H9 (cell line): ENCODE results near the gene AP2A2. TPM values are rescaled to one million over a fixed set of nuclear protein-coding genes. Genes with fewer than 3 reads are reported as not detected.

Experiments
- DNase-seq: peaks from one replicate; pipeline ENCODE4 v3.0.0-alpha.2; 2017
- H2AFZ ChIP-seq: one replicate; pipeline ENCODE4 v1.6.1; 2013; ENCODE audit warnings: mild to moderate bottlenecking, low read length, control low read depth, moderate library complexity
- H2AK5ac ChIP-seq: 2 replicates; pipeline ENCODE4 v1.6.1; 2013; ENCODE audit warnings: low read length, control low read depth, mixed read lengths; ENCODE audit not compliant: insufficient read length
- H2BK120ac ChIP-seq: one replicate; pipeline ENCODE4 v1.6.1; 2013; ENCODE audit warnings: low read depth, mild to moderate bottlenecking, low read length, control low read depth, inconsistent platforms; ENCODE audit not compliant: poor library complexity, severe bottlenecking
- H2BK12ac ChIP-seq: 2 replicates; pipeline ENCODE4 v1.6.1; 2013; ENCODE audit warnings: low read length, control low read depth, mixed read lengths, low read depth; ENCODE audit not compliant: insufficient read length
- H2BK15ac ChIP-seq: 2 replicates; pipeline ENCODE4 v1.6.1; 2013; ENCODE audit warnings: low read depth, low read length, control low read depth
- H2BK20ac ChIP-seq: one replicate; pipeline ENCODE4 v1.6.1; 2013; ENCODE audit warnings: low read depth, mild to moderate bottlenecking, low read length, control low read depth, inconsistent platforms; ENCODE audit not compliant: poor library complexity, severe bottlenecking
- H2BK5ac ChIP-seq: 2 replicates; pipeline ENCODE4 v1.6.1; 2013; ENCODE audit warnings: low read length, control low read depth, mixed read lengths; ENCODE audit not compliant: insufficient read length
- H3K14ac ChIP-seq: 2 replicates; pipeline ENCODE4 v1.6.1; 2013; ENCODE audit warnings: low read length, control low read depth; ENCODE audit not compliant: insufficient read depth
- H3K18ac ChIP-seq: 2 replicates; pipeline ENCODE4 v1.6.1; 2013; ENCODE audit warnings: low read depth, mild to moderate bottlenecking, mixed read lengths, low read length, control low read depth; ENCODE audit not compliant: insufficient read length
- H3K23ac ChIP-seq: 2 replicates; pipeline ENCODE4 v1.6.1; 2013; ENCODE audit warnings: low read length, control low read depth, mixed read lengths, low read depth; ENCODE audit not compliant: insufficient read length
- H3K23me2 ChIP-seq: 2 replicates; pipeline ENCODE4 v1.6.1; 2013; ENCODE audit warnings: low read depth, mild to moderate bottlenecking, mixed read lengths, low read length, control low read depth; ENCODE audit not compliant: insufficient read length, poor library complexity, severe bottlenecking
- H3K27ac ChIP-seq: 2 replicates; pipeline ENCODE4 v1.5.1; 2013; ENCODE audit warnings: low read length, control low read depth, mixed read lengths, low read depth; ENCODE audit not compliant: insufficient read length
- H3K27me3 ChIP-seq: 2 replicates; pipeline ENCODE4 v1.6.1; 2013; ENCODE audit warnings: low read length, control low read depth, inconsistent platforms; ENCODE audit not compliant: insufficient read depth
- H3K4ac ChIP-seq: 2 replicates; pipeline ENCODE4 v1.6.1; 2013; ENCODE audit warnings: low read depth, mild to moderate bottlenecking, control low read depth, inconsistent platforms, low read length, moderate library complexity
- H3K4me1 ChIP-seq: 2 replicates; pipeline ENCODE4 v1.6.1; 2013; ENCODE audit warnings: low read length, control low read depth, inconsistent platforms; ENCODE audit not compliant: insufficient read depth
- H3K4me2 ChIP-seq: 2 replicates; pipeline ENCODE4 v1.6.1; 2013; ENCODE audit warnings: low read length, control low read depth, mixed read lengths; ENCODE audit not compliant: insufficient read length, insufficient read depth
- H3K56ac ChIP-seq: 2 replicates; pipeline ENCODE4 v1.6.1; 2013; ENCODE audit warnings: low read depth, mild to moderate bottlenecking, mixed read lengths, low read length, control low read depth; ENCODE audit not compliant: insufficient read length
- H3K79me1 ChIP-seq: 2 replicates; pipeline ENCODE4 v1.6.1; 2013; ENCODE audit warnings: low read depth, mild to moderate bottlenecking, moderate library complexity, low read length, control low read depth, inconsistent platforms; ENCODE audit not compliant: insufficient read depth, poor library complexity, severe bottlenecking
- H3K79me2 ChIP-seq: 2 replicates; pipeline ENCODE4 v1.6.1; 2013; ENCODE audit warnings: low read length, control low read depth, inconsistent platforms; ENCODE audit not compliant: insufficient read depth
- H3K9ac ChIP-seq: 2 replicates; pipeline ENCODE4 v1.6.1; 2013; ENCODE audit warnings: low read length, control low read depth, mixed read lengths; ENCODE audit not compliant: insufficient read length; ENCODE audit errors: extremely low read depth
- H3K9me3 ChIP-seq: one replicate; pipeline ENCODE4 v1.6.1; 2013; ENCODE audit warnings: low read depth, low read length, inconsistent platforms; ENCODE audit not compliant: control insufficient read depth
- H3T11ph ChIP-seq: one replicate; pipeline ENCODE4 v1.6.1; 2013; ENCODE audit warnings: mild to moderate bottlenecking, low read length, control low read depth, inconsistent platforms
- H4K20me1 ChIP-seq: one replicate; pipeline ENCODE4 v1.6.1; 2013; ENCODE audit not compliant: control insufficient read depth, insufficient read length, insufficient read depth
- H4K5ac ChIP-seq: 2 replicates; pipeline ENCODE4 v1.6.1; 2013; ENCODE audit warnings: low read depth, mild to moderate bottlenecking, mixed read lengths, low read length, control low read depth; ENCODE audit not compliant: insufficient read length
- H4K8ac ChIP-seq: replicated peaks from 2 replicates; pipeline ENCODE4 v1.6.1; 2013; ENCODE audit warnings: low read length, control low read depth, mixed read lengths, low read depth; ENCODE audit not compliant: insufficient read length
- H4K91ac ChIP-seq: 2 replicates; pipeline ENCODE4 v1.6.1; 2013; ENCODE audit warnings: low read depth, mild to moderate bottlenecking, moderate library complexity, mixed read lengths, low read length, control low read depth; ENCODE audit not compliant: insufficient read length
- H3K27ac Mint-ChIP-seq, 3 experiments: 2 replicates in 2 of 3; 3 replicates in 1 of 3; pipeline ENCODE4 v1.8.0; 2020 to 2021; ENCODE audit warnings: mixed read lengths in 3 of 3, mild to moderate bottlenecking in 1 of 3, moderate library complexity in 1 of 3
- H3K27me3 Mint-ChIP-seq: 2 replicates; pipeline ENCODE4 v1.8.0; 2021; ENCODE audit warnings: low read depth, mild to moderate bottlenecking, moderate library complexity, mixed read lengths
- H3K36me3 Mint-ChIP-seq, 3 experiments: 2 replicates in 2 of 3; 3 replicates in 1 of 3; pipeline ENCODE4 v1.8.0; 2020 to 2021; ENCODE audit warnings: low read depth in 3 of 3, mixed read lengths in 3 of 3; ENCODE audit not compliant: insufficient read depth in 1 of 3
- H3K4me1 Mint-ChIP-seq, 2 experiments: 2 replicates each; pipeline ENCODE4 v1.8.0; 2020; ENCODE audit warnings: mixed read lengths in 2 of 2
- H3K4me3 Mint-ChIP-seq, 2 experiments: 2 replicates in 1 of 2; 3 replicates in 1 of 2; pipeline ENCODE4 v1.8.0; 2020 to 2021; ENCODE audit warnings: mild to moderate bottlenecking in 2 of 2, mixed read lengths in 2 of 2, moderate library complexity in 1 of 2
- H3K9me3 Mint-ChIP-seq, 2 experiments: 2 replicates in 1 of 2; 3 replicates in 1 of 2; pipeline ENCODE4 v1.8.0; 2020; ENCODE audit warnings: mild to moderate bottlenecking in 2 of 2, mixed read lengths in 2 of 2, moderate library complexity in 1 of 2
- CTCF ChIP-seq: fragments of 200-600 bp; sonication (generic); conservative IDR thresholded peaks from 3 replicates; pipeline ENCODE4 v1.8.0; 2021; ENCODE audit warnings: antibody characterized with exemption, mild to moderate bottlenecking
- WGBS: extraction: QIAGEN DNeasy Blood & Tissue Kit; methylation state at CpG from one replicate; pipeline ENCODE4 v1.1.7; 2013; ENCODE audit warnings: missing lambda C conversion rate, low lambda C conversion rate, mixed read lengths; ENCODE audit not compliant: insufficient read length; ENCODE audit errors: extremely low coverage; 5-methylcytosine and 5-hydroxymethylcytosine counted together
- total RNA-seq: library from RNA; stranded (reverse); gene quantifications from 2 replicates; pipeline ENCODE4 v1.2.1, GENCODE V29; 2021

The AP2A2 gene
- total RNA-seq, 1 experiment from 2014 or later: 53.7 TPM

- Histone ChIP-seq H4K5ac (no peak overlapping the region), H4K20me1 (peaks cover 2% of the 10 kb centered on the region), H2BK20ac (no peak overlapping the region), H4K91ac (no peak overlapping the region), H3T11ph (no peak overlapping the region), H2BK15ac (no peak overlapping the region), H3K4me1 (no peaks in the 10 kb centered on the region), H3K79me2 (no peaks in the 10 kb centered on the region), H3K18ac (no peak overlapping the region), H3K9ac (no peak overlapping the region), H2BK12ac (no peak overlapping the region), H2BK5ac (no peak overlapping the region), H3K27me3 (no peaks in the 10 kb centered on the region), H3K79me1 (no peaks in the 10 kb centered on the region), H3K56ac (no peak overlapping the region), H3K23ac (no peak overlapping the region), H2BK120ac (no peak overlapping the region), H2AFZ (no peak overlapping the region), H3K4me2 (no peak overlapping the region), H2AK5ac (no peak overlapping the region), H3K4ac (no peak overlapping the region), H3K14ac (no peak overlapping the region), H3K9me3 (no peaks in the 10 kb centered on the region), H4K8ac (no peak overlapping the region), H3K23me2 (no peaks in the 10 kb centered on the region), H3K27ac (no peak overlapping the region)
- Mint-ChIP-seq H3K4me1 (no peaks in the 10 kb centered on the region), H3K4me3 (no peak overlapping the region), H3K36me3 (peaks cover 26 to 63% (median 58%) of the 10 kb centered on the region in 3 experiments), H3K27ac (peak overlapping the region in 1 of 3 experiments; percentile 52; a peak in 1 of 7 replicates), H3K27me3 (no peaks in the 10 kb centered on the region), H3K9me3 (no peaks in the 10 kb centered on the region)
- no peak for TF ChIP-seq CTCF
- no CpG with 5 or more reads among the region's 16 CpGs for WGBS
- DNase-seq: no peak
These were observed 41.0 kb upstream of the AP2A2 start for GRCh38 chr11:884578-885070.
